GM18498 (cell line): ENCODE results near the gene GLRA1.

Experiments used
- ATAC-seq: cut with Tn5 transposase; IDR thresholded peaks from one replicate; pipeline ENCODE4 v1.9.1; 2021; ENCODE audit warnings: mild to moderate bottlenecking, moderate library complexity; ENCODE audit not compliant: unreplicated experiment

The GLRA1 gene

GRCh38 chr5:151780348-151780747 lies 144.3 kb downstream of the GLRA1 start:
- no peak for ATAC-seq

GRCh38 chr5:151779531-151780125 lies 145.0 kb downstream of the GLRA1 start:
- peak; percentile 36 for ATAC-seq

DNA sequence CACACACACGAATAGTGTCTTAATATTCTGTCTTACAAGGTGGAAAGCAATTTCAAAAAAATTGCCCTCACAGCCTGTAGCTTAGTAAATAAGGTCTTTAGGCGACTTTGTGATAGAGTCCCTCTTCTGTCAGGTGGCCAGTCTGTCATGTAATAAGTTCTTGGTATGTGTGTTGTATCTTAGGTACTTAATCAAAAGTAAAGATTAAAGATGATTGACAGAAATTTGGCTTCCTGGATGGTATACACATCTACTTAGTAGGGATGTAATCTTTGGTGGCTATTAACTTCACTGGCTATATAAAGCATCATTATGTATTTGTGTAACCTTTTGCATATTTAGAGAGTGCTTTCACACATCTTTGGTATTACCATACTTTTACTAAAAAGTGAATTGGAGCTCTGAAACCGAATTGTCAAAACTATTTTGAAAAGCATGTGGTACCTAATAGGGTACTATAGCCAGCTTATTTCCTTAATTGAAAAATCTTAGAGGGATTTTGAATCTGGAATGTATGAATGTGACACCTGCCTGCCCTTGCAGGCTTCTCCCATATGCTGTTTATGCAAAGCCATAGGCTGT lies 149.5 kb downstream of the GLRA1 start:
- ATAC-seq: no peak

GRCh38 chr5:151773951-151774350 lies 150.7 kb downstream of the GLRA1 start:
- no peak for ATAC-seq

DNA sequence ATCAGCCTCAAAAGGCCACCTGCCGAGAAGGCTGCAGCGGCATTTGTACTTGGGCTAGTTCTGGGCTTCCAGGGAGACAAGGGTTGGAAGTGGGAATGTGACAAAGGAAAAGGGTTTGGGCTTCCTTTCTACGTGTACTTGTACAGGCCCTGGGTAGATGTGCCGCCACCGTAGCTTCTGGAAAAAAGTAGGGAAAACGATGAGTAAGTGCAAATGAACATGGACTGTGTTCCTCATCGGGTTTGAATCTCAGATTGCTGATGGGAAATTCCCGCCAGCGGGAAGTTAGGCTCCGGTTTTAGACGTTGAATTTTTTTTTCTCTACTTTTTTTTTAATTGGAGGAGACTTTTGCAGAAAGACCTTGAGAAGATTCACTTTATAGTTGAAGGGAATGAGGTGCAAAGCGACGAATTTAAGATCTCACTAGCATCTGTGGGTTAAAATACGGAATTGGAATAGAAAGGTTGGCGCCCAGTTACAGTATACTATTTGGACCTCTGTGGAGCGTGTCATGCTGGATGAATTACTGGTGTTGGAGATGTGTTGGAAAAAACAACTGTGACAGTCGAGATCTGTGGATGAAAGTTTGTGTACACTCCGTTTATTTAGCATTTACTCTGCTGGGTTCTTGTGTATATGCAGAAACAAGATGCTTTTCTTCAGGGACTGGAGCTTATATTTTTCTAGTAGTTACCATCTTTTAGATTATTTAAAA lies 151.6 kb downstream of the GLRA1 start:
- ATAC-seq: no peak
